ENCODE measurements around the gene GABRP.

DNA sequence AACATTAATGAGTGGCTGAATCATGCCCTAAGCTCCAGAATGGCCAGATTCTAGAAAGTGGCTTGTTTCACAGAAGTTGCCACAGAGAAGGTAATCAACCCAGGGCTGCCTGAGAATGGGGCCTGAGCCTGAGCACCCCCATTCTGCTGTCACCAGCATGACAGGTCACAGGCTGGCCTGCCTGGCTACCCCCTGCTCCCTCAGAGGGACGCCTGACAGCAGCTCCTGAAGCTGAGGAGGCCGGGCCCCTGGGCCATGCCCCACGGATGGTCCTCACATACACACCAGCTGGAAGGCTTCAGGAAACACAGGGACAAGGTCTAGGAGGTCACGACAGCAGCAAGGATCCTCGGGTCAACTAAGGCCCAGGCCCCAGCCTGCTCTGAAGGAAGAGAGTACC lies 3.7 kb downstream of the GABRP start:
- TF ChIP-seq POLR2AphosphoS5 (IDR thresholded peaks at IDR 0.05; ENCODE audit: low read depth, low read length): no peak
- TF ChIP-seq, protein P1, sequence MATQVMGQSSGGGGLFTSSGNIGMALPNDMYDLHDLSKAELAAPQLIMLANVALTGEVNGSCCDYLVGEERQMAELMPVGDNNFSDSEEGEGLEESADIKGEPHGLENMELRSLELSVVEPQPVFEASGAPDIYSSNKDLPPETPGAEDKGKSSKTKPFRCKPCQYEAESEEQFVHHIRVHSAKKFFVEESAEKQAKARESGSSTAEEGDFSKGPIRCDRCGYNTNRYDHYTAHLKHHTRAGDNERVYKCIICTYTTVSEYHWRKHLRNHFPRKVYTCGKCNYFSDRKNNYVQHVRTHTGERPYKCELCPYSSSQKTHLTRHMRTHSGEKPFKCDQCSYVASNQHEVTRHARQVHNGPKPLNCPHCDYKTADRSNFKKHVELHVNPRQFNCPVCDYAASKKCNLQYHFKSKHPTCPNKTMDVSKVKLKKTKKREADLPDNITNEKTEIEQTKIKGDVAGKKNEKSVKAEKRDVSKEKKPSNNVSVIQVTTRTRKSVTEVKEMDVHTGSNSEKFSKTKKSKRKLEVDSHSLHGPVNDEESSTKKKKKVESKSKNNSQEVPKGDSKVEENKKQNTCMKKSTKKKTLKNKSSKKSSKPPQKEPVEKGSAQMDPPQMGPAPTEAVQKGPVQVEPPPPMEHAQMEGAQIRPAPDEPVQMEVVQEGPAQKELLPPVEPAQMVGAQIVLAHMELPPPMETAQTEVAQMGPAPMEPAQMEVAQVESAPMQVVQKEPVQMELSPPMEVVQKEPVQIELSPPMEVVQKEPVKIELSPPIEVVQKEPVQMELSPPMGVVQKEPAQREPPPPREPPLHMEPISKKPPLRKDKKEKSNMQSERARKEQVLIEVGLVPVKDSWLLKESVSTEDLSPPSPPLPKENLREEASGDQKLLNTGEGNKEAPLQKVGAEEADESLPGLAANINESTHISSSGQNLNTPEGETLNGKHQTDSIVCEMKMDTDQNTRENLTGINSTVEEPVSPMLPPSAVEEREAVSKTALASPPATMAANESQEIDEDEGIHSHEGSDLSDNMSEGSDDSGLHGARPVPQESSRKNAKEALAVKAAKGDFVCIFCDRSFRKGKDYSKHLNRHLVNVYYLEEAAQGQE (IDR thresholded peaks at IDR 0.05; ENCODE audit: insufficient read depth in 1 of 2, low read depth in 2 of 2, low read length in 1 of 2): no peak

Data from Panc1 (cell line).